SK-N-SH (cell line): Measurements from ENCODE around the gene NPIPA3. TPM values are rescaled to one million over a fixed set of nuclear protein-coding genes. Genes with fewer than 3 reads are reported as not detected.

Experiments
- CTCF ChIA-PET: fragments of 300-600, 350-600 bp; formaldehyde crosslinking; extraction: SDS; loops from one replicate; lab custom pipeline; 2021; lab: Yijun Ruan, JAX
- POLR2A ChIA-PET: fragments of 350-600 bp; sonication (Branson Sonifier 250); formaldehyde crosslinking; extraction: SDS; loops from one replicate; lab custom pipeline; 2020; ENCODE audit warnings: antibody characterized with exemption, inconsistent platforms; lab: Yijun Ruan, JAX
- DNase-seq: peaks from one replicate; pipeline ENCODE4 v3.0.0; 2012
- H2AFZ ChIP-seq: fragments of 200-600 bp; sonication (generic); 2 replicates; pipeline ENCODE4 v1.8.1; 2016; ENCODE audit warnings: antibody characterized with exemption, mild to moderate bottlenecking, low read depth
- H3F3A ChIP-seq: fragments of 200-600 bp; sonication (generic); replicated peaks from 2 replicates; pipeline ENCODE3; 2016; ENCODE audit warnings: antibody characterized with exemption, mild to moderate bottlenecking; ENCODE audit not compliant: insufficient read depth
- H3K27ac ChIP-seq, 2 experiments: fragments of 200-500 bp in 1 of 2; fragments of 200-600 bp in 1 of 2; sonication (Bioruptor generic) in 1 of 2; sonication (generic), shearing (Covaris generic) in 1 of 2; 2 replicates each; pipeline versions ENCODE4 v1.5.1 to v1.6.1; 2014 to 2016; ENCODE audit warnings: low read depth in 2 of 2, inconsistent platforms in 1 of 2, low read length in 1 of 2, mild to moderate bottlenecking in 1 of 2, mixed read lengths in 1 of 2
- H3K27me3 ChIP-seq: fragments of 200-600 bp; sonication (generic), shearing (Covaris generic); 2 replicates; pipeline ENCODE4 v1.6.1; 2016; ENCODE audit warnings: mixed run types; ENCODE audit not compliant: insufficient read depth
- H3K36me3 ChIP-seq, 2 experiments: fragments of 200-500 bp in 1 of 2; fragments of 200-600 bp in 1 of 2; sonication (Bioruptor generic) in 1 of 2; sonication (generic) in 1 of 2; replicated peaks in 1 of 2; 2 replicates each; pipeline versions ENCODE3 to v1.5.1; 2014 to 2016; ENCODE audit warnings: low read length in 1 of 2, mild to moderate bottlenecking in 1 of 2; ENCODE audit not compliant: insufficient read depth in 2 of 2, control insufficient read depth in 1 of 2
- H3K4me1 ChIP-seq, 2 experiments: fragments of 200-500 bp in 1 of 2; fragments of 200-600 bp in 1 of 2; sonication (Bioruptor generic) in 1 of 2; sonication (generic), shearing (Covaris generic) in 1 of 2; 2 replicates each; pipeline versions ENCODE4 v1.5.1 to v1.6.1; 2014 to 2016; ENCODE audit warnings: low read depth in 1 of 2, low read length in 1 of 2, mixed run types in 1 of 2; ENCODE audit not compliant: insufficient read depth in 2 of 2, control insufficient read depth in 1 of 2
- H3K4me2 ChIP-seq: fragments of 200-600 bp; sonication (generic), shearing (Covaris generic); 2 replicates; pipeline ENCODE4 v1.6.1; 2017; ENCODE audit warnings: mixed run types
- H3K4me3 ChIP-seq, 2 experiments: fragments of 200-500 bp in 1 of 2; fragments of 200-600 bp in 1 of 2; sonication (Bioruptor generic) in 1 of 2; sonication (generic), shearing (Covaris generic) in 1 of 2; 2 replicates each; pipeline versions ENCODE4 v1.5.1 to v1.8.1; 2014 to 2016; ENCODE audit warnings: low read depth in 2 of 2, inconsistent platforms in 1 of 2, low read length in 1 of 2, mild to moderate bottlenecking in 1 of 2, mixed read lengths in 1 of 2, moderate library complexity in 1 of 2
- H3K79me2 ChIP-seq: fragments of 200-600 bp; sonication (generic); 2 replicates; pipeline ENCODE4 v1.8.1; 2017; ENCODE audit warnings: mild to moderate bottlenecking; ENCODE audit not compliant: insufficient read depth
- H3K9ac ChIP-seq: fragments of 200-600 bp; sonication (generic); 2 replicates; pipeline ENCODE4 v1.6.1; 2017; ENCODE audit warnings: mixed run types
- H3K9me2 ChIP-seq: fragments of 200-600 bp; sonication (generic); 2 replicates; pipeline ENCODE4 v1.6.1; 2017; ENCODE audit warnings: mixed run types
- H3K9me3 ChIP-seq: fragments of 200-600 bp; sonication (generic); 2 replicates; pipeline ENCODE4 v1.6.1; 2017; ENCODE audit warnings: mixed run types, mild to moderate bottlenecking, moderate library complexity
- H4K20me1 ChIP-seq: fragments of 200-600 bp; sonication (generic); 2 replicates; pipeline ENCODE4 v1.6.1; 2017; ENCODE audit warnings: mild to moderate bottlenecking, mixed run types; ENCODE audit not compliant: insufficient read depth
- EZH2phosphoT487 ChIP-seq: fragments of 200-600 bp; sonication (generic); IDR thresholded peaks from 2 replicates; pipeline ENCODE4 v1.6.1; 2017; ENCODE audit warnings: low read depth, mixed run types, mild to moderate bottlenecking, antibody characterized with exemption, moderate library complexity, borderline replicate concordance
- FOXJ3 ChIP-seq: sonication (generic); formaldehyde crosslinking; IDR thresholded peaks from 2 replicates; pipeline ENCODE4 v1.5.1; 2020; ENCODE audit warnings: mild to moderate bottlenecking, missing genetic modification reagents
- FOXM1 ChIP-seq: IDR thresholded peaks from 2 replicates; pipeline ENCODE4 v1.4.0; 2012; ENCODE audit warnings: low read depth, mild to moderate bottlenecking
- MEF2A ChIP-seq: IDR thresholded peaks from 2 replicates; pipeline ENCODE4 v1.4.0; 2012; ENCODE audit warnings: low read depth, borderline replicate concordance
- NFIC ChIP-seq: IDR thresholded peaks from 2 replicates; pipeline ENCODE4 v1.4.0; 2012; ENCODE audit warnings: borderline replicate concordance
- NRF1 ChIP-seq: IDR thresholded peaks from 2 replicates; pipeline ENCODE4 v1.6.1; 2012; ENCODE audit warnings: low read depth, mild to moderate bottlenecking, low read length
- POLR2AphosphoS5 ChIP-seq: IDR thresholded peaks from 2 replicates; pipeline ENCODE4 v1.6.1; 2012; ENCODE audit warnings: low read depth, low read length
- RAD21 ChIP-seq: IDR thresholded peaks from 2 replicates; pipeline ENCODE4 v1.6.1; 2012; ENCODE audit warnings: mild to moderate bottlenecking, low read length
- RCOR1 ChIP-seq: fragments of 150-350 bp; IDR thresholded peaks from 2 replicates; pipeline ENCODE4 v1.6.1; 2017; ENCODE audit warnings: antibody characterized with exemption, low read length
- RXRA ChIP-seq: IDR thresholded peaks from 2 replicates; pipeline ENCODE4 v1.4.0; 2012; ENCODE audit warnings: low read depth, mild to moderate bottlenecking, borderline replicate concordance
- SIN3A ChIP-seq: IDR thresholded peaks from 2 replicates; pipeline ENCODE4 v1.6.1; 2012; ENCODE audit warnings: low read depth, mild to moderate bottlenecking, low read length, moderate library complexity, borderline replicate concordance
- TCF12 ChIP-seq: IDR thresholded peaks from 2 replicates; pipeline ENCODE4 v1.4.0; 2012
- TEAD4 ChIP-seq: IDR thresholded peaks from 2 replicates; pipeline ENCODE4 v1.4.0; 2012; ENCODE audit warnings: mild to moderate bottlenecking, borderline replicate concordance; ENCODE audit not compliant: insufficient read depth
- YY1 ChIP-seq: IDR thresholded peaks from 2 replicates; pipeline ENCODE4 v1.4.0; 2012; ENCODE audit warnings: low read depth, mild to moderate bottlenecking
- WGBS: methylation state at CpG from one replicate; pipeline ENCODE4 v1.1.6; 2017; ENCODE audit warnings: low lambda C conversion rate; 5-methylcytosine and 5-hydroxymethylcytosine counted together
- polyA plus RNA-seq, 3 experiments: library from polyadenylated mRNA; depleted of rRNA; stranded (reverse); fragments of >200 nt; gene quantifications; 2 replicates each; pipeline ENCODE4 v1.2.3, GENCODE V29; 2012
- TF ChIP-seq, protein P1 (sequence below): fragments of 150-350 bp; IDR thresholded peaks from 2 replicates; pipeline ENCODE4 v1.6.1; 2016; ENCODE audit warnings: mild to moderate bottlenecking, low read depth, low read length
- TF ChIP-seq, protein P2 (sequence below): IDR thresholded peaks from 2 replicates; pipeline ENCODE4 v1.4.0; 2012; ENCODE audit warnings: low read depth, borderline replicate concordance
- TF ChIP-seq, protein P3 (sequence below): IDR thresholded peaks from 2 replicates; pipeline ENCODE4 v1.4.0; 2012; ENCODE audit warnings: low read depth, borderline replicate concordance

Gene NPIPA3
- polyA plus RNA-seq, 1 of the 3 experiments (the other 2 are of a cell fraction), result 0.92 TPM

DNA sequence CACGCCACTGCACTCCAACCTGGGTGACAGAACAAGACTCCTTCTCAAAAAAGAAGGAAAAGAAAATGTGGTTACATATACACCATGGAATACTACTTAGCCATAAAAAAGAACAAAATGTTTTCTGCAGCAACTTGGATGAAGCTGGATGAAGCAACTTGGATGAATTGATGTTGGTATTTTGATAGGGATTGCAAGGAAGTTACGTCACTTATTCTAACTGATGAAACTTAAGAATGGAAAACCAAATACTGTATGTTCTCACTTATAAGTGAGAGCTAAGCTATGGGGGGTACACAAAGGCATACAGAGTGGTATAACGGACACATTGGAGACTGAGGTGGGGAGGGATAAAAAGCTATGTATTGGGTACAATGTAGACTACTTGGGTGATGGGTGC, 26.6 kb upstream of the NPIPA3 start:
- Histone ChIP-seq H3K4me2 (no peak overlapping the region), H3K27ac (no peak overlapping the region), H3K36me3 (no peaks in the 10 kb centered on the region), H4K20me1 (no peaks in the 10 kb centered on the region), H2AFZ (no peak overlapping the region), H3K9me3 (no peaks in the 10 kb centered on the region), H3K4me1 (no peaks in the 10 kb centered on the region), H3K4me3 (no peak overlapping the region), H3K9me2 (no peaks in the 10 kb centered on the region), H3K27me3 (no peaks in the 10 kb centered on the region; the same call in 1 of the 2 replicates), H3K9ac (no peak overlapping the region), H3F3A (no peaks in the 10 kb centered on the region), H3K79me2 (no peaks in the 10 kb centered on the region)
- DNase-seq, result no peak
- ChIA-PET POLR2A (no interaction called here), CTCF (no interaction called here)
- no peak for TF ChIP-seq TEAD4
- TF ChIP-seq EZH2phosphoT487, result no peak
- TF ChIP-seq, protein P1, sequence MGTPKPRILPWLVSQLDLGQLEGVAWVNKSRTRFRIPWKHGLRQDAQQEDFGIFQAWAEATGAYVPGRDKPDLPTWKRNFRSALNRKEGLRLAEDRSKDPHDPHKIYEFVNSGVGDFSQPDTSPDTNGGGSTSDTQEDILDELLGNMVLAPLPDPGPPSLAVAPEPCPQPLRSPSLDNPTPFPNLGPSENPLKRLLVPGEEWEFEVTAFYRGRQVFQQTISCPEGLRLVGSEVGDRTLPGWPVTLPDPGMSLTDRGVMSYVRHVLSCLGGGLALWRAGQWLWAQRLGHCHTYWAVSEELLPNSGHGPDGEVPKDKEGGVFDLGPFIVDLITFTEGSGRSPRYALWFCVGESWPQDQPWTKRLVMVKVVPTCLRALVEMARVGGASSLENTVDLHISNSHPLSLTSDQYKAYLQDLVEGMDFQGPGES, result no peak
- no peak for TF ChIP-seq TCF12
- no peak for TF ChIP-seq RCOR1
- TF ChIP-seq NFIC, result no peak
- TF ChIP-seq RAD21, result no peak
- TF ChIP-seq FOXJ3 (CRISPR knock-in tag), result no peak
- TF ChIP-seq NRF1, result no peak
- TF ChIP-seq, protein P2, sequence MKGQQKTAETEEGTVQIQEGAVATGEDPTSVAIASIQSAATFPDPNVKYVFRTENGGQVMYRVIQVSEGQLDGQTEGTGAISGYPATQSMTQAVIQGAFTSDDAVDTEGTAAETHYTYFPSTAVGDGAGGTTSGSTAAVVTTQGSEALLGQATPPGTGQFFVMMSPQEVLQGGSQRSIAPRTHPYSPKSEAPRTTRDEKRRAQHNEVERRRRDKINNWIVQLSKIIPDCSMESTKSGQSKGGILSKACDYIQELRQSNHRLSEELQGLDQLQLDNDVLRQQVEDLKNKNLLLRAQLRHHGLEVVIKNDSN, result no peak
- TF ChIP-seq, protein P3, sequence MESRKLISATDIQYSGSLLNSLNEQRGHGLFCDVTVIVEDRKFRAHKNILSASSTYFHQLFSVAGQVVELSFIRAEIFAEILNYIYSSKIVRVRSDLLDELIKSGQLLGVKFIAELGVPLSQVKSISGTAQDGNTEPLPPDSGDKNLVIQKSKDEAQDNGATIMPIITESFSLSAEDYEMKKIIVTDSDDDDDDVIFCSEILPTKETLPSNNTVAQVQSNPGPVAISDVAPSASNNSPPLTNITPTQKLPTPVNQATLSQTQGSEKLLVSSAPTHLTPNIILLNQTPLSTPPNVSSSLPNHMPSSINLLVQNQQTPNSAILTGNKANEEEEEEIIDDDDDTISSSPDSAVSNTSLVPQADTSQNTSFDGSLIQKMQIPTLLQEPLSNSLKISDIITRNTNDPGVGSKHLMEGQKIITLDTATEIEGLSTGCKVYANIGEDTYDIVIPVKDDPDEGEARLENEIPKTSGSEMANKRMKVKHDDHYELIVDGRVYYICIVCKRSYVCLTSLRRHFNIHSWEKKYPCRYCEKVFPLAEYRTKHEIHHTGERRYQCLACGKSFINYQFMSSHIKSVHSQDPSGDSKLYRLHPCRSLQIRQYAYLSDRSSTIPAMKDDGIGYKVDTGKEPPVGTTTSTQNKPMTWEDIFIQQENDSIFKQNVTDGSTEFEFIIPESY, result no peak
- TF ChIP-seq POLR2AphosphoS5, result no peak
- TF ChIP-seq MEF2A, result no peak
- no peak for TF ChIP-seq FOXM1
- no peak for TF ChIP-seq SIN3A
- no peak for TF ChIP-seq YY1
- TF ChIP-seq RXRA, result no peak
- WGBS, result 24% methylated on average over 3 of the region's 3 CpGs
